Fibroblast of pulmonary artery (primary cell): Measurements from ENCODE around the gene RAPGEF5.
A peak's percentile ranks its signal among the peaks of the same experiment; 100 is the strongest.

Experiments
- DNase-seq: peaks from one replicate; pipeline ENCODE4 v3.0.0-alpha.2; 2010; ENCODE audit warnings: low read depth
- H3K4me3 ChIP-seq: replicated peaks from 2 replicates; pipeline ENCODE4 v1.5.1; 2011; ENCODE audit warnings: low read depth, mild to moderate bottlenecking, control low read depth, low read length, moderate library complexity
- CTCF ChIP-seq: IDR thresholded peaks from 2 replicates; pipeline ENCODE4 v1.5.1; 2011; ENCODE audit warnings: mild to moderate bottlenecking, control low read depth, low read length, inconsistent platforms; ENCODE audit errors: missing control alignments

RAPGEF5 gene

GRCh38 chr7:22331704-22332103, 25.2 kb downstream of the RAPGEF5 start:
- TF ChIP-seq CTCF = no peak
- H3K4me3 ChIP-seq = no peak overlapping the region
- peak; percentile 19 for DNase-seq

DNA sequence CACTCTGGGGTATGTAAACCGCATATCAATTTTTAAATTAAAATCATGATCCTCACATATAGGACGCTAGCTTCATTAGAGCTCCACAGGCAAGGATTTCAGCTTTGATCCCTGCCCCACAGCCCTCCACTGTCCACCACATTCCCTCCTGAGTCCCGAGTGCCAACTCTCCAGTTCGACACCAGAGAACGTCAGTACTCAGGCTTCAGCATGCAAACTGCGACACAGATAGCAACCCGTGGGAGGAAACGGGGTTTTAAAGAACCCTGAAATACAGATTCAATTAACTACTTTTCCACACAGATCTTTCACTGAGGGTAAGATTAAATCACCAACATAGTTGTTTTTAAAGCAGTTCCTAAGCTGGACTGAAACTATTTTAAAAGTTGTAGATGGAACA, 26.1 kb downstream of the RAPGEF5 start:
- no peak overlapping the region for H3K4me3 ChIP-seq
- DNase-seq = no peak
- no peak for TF ChIP-seq CTCF

DNA sequence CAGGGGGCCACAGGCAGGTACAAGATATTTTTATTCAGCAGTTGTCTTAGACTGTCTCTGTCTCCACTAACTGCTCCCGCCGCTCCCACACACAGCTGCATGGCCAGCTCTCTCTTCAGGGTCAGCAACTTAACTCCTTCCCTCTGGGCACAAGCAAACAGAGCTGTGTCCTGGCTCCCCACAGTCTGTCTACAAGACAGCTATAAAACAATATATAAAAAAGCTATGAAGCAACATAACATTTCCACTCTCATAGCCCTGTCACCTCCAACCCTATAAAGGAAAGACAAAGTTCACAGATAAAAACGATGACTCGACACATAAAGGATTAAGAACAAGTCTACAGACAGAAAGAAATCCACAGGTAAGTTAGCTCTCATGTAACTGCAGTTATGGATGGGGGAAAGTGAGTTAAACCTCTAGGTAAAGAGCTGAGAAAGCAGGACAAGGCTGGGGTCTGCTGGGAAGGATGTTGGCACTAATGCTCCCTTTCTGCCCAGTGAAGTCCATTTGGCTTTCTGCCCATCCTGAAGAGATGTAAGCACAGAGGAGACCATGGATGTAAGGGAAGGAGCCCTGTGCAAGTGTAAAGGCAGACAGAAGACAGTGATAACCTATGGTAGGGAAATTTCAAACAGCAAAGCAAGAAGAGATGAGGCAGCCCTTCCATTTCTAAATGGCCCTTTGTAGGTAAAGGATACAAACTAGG, 27.0 kb downstream of the RAPGEF5 start:
- no peak for DNase-seq
- H3K4me3 ChIP-seq = no peak overlapping the region
- TF ChIP-seq CTCF = no peak

- H3K4me3 ChIP-seq = no peak overlapping the region
- no peak for DNase-seq
- TF ChIP-seq CTCF = no peak
Observed at GRCh38 chr7:22326181-22326580, 30.8 kb downstream of the RAPGEF5 start.

GRCh38 chr7:22325671-22326070, 31.3 kb downstream of the RAPGEF5 start:
- H3K4me3 ChIP-seq = no peak overlapping the region
- no peak for TF ChIP-seq CTCF
- DNase-seq = no peak

DNA sequence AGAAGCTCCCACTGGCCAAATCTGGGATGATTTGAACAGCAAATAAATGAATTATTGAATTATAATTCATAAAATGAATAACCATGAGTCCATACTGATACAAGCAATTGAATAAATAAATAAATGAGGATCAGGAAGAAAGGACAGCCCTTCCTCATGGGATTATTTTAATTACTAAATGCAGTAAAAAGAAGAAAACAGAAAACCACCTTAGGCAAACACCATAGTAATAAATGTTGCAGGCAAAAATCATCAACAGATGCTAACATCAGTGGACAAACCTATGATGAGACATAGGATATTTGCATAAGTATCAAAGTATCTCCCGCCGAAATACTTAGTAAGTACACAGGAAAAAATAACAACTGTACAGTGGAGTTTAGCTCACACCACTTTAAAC, 33.2 kb downstream of the RAPGEF5 start:
- TF ChIP-seq CTCF = no peak
- H3K4me3 ChIP-seq = no peak overlapping the region
- no peak for DNase-seq

DNA sequence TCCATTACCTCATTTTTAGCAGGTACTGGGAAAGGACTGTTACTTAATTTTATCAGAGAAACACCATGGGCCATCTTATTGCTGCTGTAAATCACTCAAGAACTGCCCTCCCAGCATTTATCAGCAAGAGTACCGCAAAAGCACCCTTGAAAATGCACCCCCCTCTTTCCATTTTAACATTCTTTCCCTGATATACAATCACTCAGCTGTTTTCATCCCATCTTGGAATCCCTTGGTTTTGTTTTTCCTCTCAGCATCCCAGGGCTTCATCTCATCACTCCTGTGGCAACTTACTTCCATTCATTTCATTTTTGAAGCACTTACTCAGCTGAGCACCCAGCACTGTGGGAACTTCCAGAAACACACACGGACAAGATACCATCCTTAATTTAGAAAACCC, 36.5 kb downstream of the RAPGEF5 start:
- no peak for TF ChIP-seq CTCF
- no peak overlapping the region for H3K4me3 ChIP-seq
- DNase-seq = no peak
